LNCAP (cell line): Measurements from ENCODE around the gene KCNQ2.

Source experiments
- TF ChIP-seq, protein P1 (sequence below): fragments of 450-650 bp; IDR thresholded peaks from 2 replicates; pipeline ENCODE4 v1.5.1; 2017; ENCODE audit warnings: mild to moderate bottlenecking

The KCNQ2 gene

GRCh38 chr20:63463400-63464288, 8.8 kb downstream of the KCNQ2 start:
- TF ChIP-seq, protein P1, sequence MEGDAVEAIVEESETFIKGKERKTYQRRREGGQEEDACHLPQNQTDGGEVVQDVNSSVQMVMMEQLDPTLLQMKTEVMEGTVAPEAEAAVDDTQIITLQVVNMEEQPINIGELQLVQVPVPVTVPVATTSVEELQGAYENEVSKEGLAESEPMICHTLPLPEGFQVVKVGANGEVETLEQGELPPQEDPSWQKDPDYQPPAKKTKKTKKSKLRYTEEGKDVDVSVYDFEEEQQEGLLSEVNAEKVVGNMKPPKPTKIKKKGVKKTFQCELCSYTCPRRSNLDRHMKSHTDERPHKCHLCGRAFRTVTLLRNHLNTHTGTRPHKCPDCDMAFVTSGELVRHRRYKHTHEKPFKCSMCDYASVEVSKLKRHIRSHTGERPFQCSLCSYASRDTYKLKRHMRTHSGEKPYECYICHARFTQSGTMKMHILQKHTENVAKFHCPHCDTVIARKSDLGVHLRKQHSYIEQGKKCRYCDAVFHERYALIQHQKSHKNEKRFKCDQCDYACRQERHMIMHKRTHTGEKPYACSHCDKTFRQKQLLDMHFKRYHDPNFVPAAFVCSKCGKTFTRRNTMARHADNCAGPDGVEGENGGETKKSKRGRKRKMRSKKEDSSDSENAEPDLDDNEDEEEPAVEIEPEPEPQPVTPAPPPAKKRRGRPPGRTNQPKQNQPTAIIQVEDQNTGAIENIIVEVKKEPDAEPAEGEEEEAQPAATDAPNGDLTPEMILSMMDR = no peak

- TF ChIP-seq, protein P1 = no peak
These were observed 10.2 kb downstream of the KCNQ2 start for GRCh38 chr20:63462244-63462643.

DNA sequence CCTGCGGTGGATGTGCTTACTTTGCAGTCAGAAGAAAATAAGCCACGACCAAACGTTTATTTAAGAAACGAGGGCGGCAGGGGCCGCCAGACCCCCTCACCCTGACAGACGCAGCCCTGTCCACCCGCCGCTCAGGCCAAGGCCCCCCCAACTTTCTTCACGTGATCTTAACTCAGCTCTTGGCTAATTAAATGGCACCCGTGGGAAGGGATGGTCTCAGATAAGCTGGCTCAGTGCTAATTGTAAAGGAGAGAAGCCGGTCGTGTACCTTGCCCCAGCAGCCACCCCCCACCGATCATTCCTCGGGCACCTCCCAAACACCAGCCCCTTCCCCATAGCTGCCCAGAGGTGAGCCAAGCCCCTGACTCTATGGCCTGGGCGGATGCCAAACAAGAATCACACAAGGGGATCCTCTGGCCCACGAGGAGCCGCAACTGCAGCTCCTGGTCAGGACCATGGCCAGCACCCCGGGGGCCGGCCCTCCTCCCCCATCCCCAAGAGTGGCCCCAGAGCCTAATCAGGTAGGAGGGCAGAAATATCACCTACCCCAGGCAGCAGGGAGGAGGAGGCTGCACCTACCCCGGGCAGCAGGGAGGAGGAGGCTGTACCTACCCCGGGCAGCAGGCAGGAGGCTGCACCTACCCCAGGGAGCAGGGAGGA, 11.2 kb downstream of the KCNQ2 start:
- TF ChIP-seq, protein P1 = no peak

- TF ChIP-seq, protein P1 = no peak
These were observed 13.4 kb downstream of the KCNQ2 start for GRCh38 chr20:63459070-63459380.

DNA sequence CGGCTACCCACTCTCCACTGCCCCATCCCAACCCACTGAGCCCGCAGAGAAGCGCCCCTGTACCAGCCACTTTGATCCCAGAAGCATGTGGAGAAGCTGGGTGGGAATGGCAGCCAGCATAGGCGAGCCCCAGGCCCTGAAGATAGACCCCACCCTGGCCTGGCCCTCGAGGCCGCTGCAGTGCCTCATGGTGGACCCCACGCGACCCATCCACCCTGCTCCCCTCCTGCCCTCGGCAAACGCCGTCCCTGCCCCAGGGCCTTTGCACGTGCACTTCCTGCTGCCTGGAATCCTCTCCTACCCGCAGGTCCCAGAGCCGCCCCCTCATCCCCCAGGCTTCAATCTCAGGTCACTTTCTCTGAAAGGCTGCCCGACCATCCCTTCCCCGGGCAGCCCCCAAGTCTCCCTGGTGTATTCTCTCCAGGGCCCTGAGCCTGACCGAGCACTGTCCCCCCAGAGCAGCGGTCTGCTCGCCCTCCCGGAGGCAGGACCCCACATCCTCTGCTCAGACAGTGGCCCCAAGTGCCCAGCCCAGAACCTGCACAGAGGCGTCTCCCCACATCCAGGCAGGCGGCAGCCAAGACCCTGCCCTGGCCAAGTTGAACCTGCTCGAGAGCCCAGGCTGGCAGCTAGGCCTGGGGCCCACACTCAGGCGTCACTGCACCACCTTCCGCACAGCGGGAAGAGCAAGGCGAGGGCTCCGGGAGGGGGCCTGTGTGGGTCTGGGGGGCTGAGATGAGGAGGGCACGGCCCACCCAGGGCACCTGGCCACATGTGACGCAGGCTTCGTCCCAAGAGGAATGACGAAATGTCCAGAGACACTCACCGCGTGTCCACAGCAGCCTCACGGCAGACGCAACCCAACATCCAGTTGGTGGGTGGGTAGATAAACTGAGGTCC, 14.0 kb downstream of the KCNQ2 start:
- TF ChIP-seq, protein P1 = no peak

- TF ChIP-seq, protein P1 = no peak
These were observed 14.7 kb downstream of the KCNQ2 start for GRCh38 chr20:63457737-63458136.
